ENCODE data around the gene PSMD1.

- TF ChIP-seq CTCF (conservative IDR thresholded peaks at IDR 0.05; ENCODE audit: low read depth in 2 of 2) (no peak), POLR2AphosphoS5 (IDR thresholded peaks at IDR 0.05; ENCODE audit: low read depth) (no peak), EZH2 (IDR thresholded peaks at IDR 0.05; ENCODE audit: low read depth, unreplicated experiment) (no peak), REST (IDR thresholded peaks at IDR 0.05; ENCODE audit: unreplicated experiment) (no peak), EZH2phosphoT487 (IDR thresholded peaks at IDR 0.05; ENCODE audit: unreplicated experiment) (no peak), CREB1 (CRISPR knock-in tag; IDR thresholded peaks at IDR 0.05; ENCODE audit: low read depth) (no peak), ZNF462 (CRISPR knock-in tag; IDR thresholded peaks at IDR 0.05) (no peak), ZNF331 (CRISPR knock-in tag; IDR thresholded peaks at IDR 0.05; ENCODE audit: low read depth) (no peak), ZNF114 (CRISPR knock-in tag; IDR thresholded peaks at IDR 0.05) (no peak), JUNB (IDR thresholded peaks at IDR 0.05; ENCODE audit: unreplicated experiment) (no peak), STAT1 (IDR thresholded peaks at IDR 0.05; ENCODE audit: unreplicated experiment) (no peak), ETS1 (IDR thresholded peaks at IDR 0.05) (no peak)
Measured at GRCh38 chr2:231213931-231214642, 157.4 kb downstream of the PSMD1 start.

Measured in GM23338 (cell line).